ENCODE results near the gene HIPK1. TPM values are rescaled to one million over a fixed set of nuclear protein-coding genes. Genes with fewer than 3 reads are reported as not detected.

The HIPK1 gene
- total and polyA plus RNA-seq, 2 of the 13 experiments (the other 11 are each of a cell fraction or from before 2014, with no cell fraction given) = 20.8 to 33.4 TPM

GRCh38 chr1:113981962-113982931 lies 53.1 kb downstream of the HIPK1 start (continued):
- TF ChIP-seq ZSCAN5A (CRISPR knock-in tag; IDR thresholded peaks at IDR 0.05; ENCODE audit: borderline replicate concordance) (no peak), ZNF251 (CRISPR knock-in tag; IDR thresholded peaks at IDR 0.05) (no peak), ZNF761 (CRISPR knock-in tag; conservative IDR thresholded peaks at IDR 0.05) (no peak), TFE3 (CRISPR knock-in tag; IDR thresholded peaks at IDR 0.05) (no peak), ZNF232 (CRISPR knock-in tag; IDR thresholded peaks at IDR 0.05; ENCODE audit: borderline replicate concordance) (no peak), ATF4 (CRISPR knock-in tag; IDR thresholded peaks at IDR 0.05) (no peak), ZNF749 (CRISPR knock-in tag; IDR thresholded peaks at IDR 0.05; ENCODE audit: borderline replicate concordance) (no peak), ZBTB7B (CRISPR knock-in tag; IDR thresholded peaks at IDR 0.05) (peak; percentile 62; the same call in 1 of the 2 replicates), ZNF292 (CRISPR knock-in tag; IDR thresholded peaks at IDR 0.05; ENCODE audit: borderline replicate concordance, low read depth) (peak; percentile 29; the same call in 1 of the 2 replicates), ZNF724P (CRISPR knock-in tag; IDR thresholded peaks at IDR 0.05; ENCODE audit: borderline replicate concordance) (no peak), ZNF569 (CRISPR knock-in tag; IDR thresholded peaks at IDR 0.05; ENCODE audit: borderline replicate concordance) (no peak), MXD4 (CRISPR knock-in tag; IDR thresholded peaks at IDR 0.05) (no peak), CTCF (CRISPR knock-in tag; IDR thresholded peaks at IDR 0.05) (0 out of 2 replicates have a peak, but pooled peaks have one; percentile 21), ZNF878 (CRISPR knock-in tag; IDR thresholded peaks at IDR 0.05) (no peak), HINFP (CRISPR knock-in tag; IDR thresholded peaks at IDR 0.05; ENCODE audit: low read depth) (0 out of 2 replicates have a peak, but pooled peaks have one; percentile 55), SP140L (CRISPR knock-in tag; IDR thresholded peaks at IDR 0.05; ENCODE audit: borderline replicate concordance) (no peak), RFX5 (IDR thresholded peaks at IDR 0.05; ENCODE audit: low read depth, low read length) (no peak), ARHGAP35 (CRISPR knock-in tag; IDR thresholded peaks at IDR 0.05; ENCODE audit: borderline replicate concordance) (no peak), DR1 (CRISPR knock-in tag; IDR thresholded peaks at IDR 0.05) (no peak)
